K562 (cell line): Measurements from ENCODE around the gene DUSP3. TPM values are rescaled to one million over a fixed set of nuclear protein-coding genes. Genes with fewer than 3 reads are reported as not detected.

Experiments
- ATAC-seq: fragments of 200-7000 bp; cut with Tn5 transposase; 3 replicates; pipeline ENCODE4 v1.9.1; 2020; ENCODE audit warnings: moderate library complexity
- BruUV-seq: library from RNA; stranded (reverse); fragments of 400-500 nt; replicated peaks from 2 replicates; lab custom pipeline; 2021; lab: Mats Ljungman, UMichigan
- CTCF ChIA-PET: fragments of 300-600 bp; formaldehyde crosslinking; extraction: SDS; loops from one replicate; lab custom pipeline; 2021; ENCODE audit warnings: low intra/inter-chr PET ratio; lab: Yijun Ruan, JAX
- POLR2A ChIA-PET: fragments of 300-600, 350-650 bp; sonication (Branson Sonifier 250); formaldehyde crosslinking; extraction: SDS; loops from one replicate; lab custom pipeline; 2021; ENCODE audit warnings: antibody characterized with exemption, inconsistent platforms; lab: Yijun Ruan, JAX
- DNase-seq, 4 experiments: peaks; one replicate each; pipeline versions ENCODE4 v3.0.0 to v3.0.0-alpha.2; 2011 to 2018; ENCODE audit warnings: low spot score in 3 of 4, mixed read lengths in 3 of 4; ENCODE audit errors: extremely low read depth in 1 of 4
- FAIRE-seq: peaks from 2 replicates; lab custom pipeline; 2011; peaks lifted over from hg19 to GRCh38; lab: Jason Lieb, UNC
- H2AFZ ChIP-seq: 2 replicates; pipeline ENCODE4 v1.6.0; 2011; ENCODE audit warnings: low read depth, low read length, control low read depth, inconsistent platforms
- H3K27ac ChIP-seq: fragments of 200-600 bp; 3 replicates; pipeline ENCODE4 v1.8.0; 2011; ENCODE audit warnings: low read depth, mild to moderate bottlenecking, control low read depth, inconsistent platforms, low read length, moderate library complexity, mixed read lengths; ENCODE audit errors: extremely low read depth
- H3K27me3 ChIP-seq, 2 experiments: fragments of 300-600 bp in 1 of 2; 2 replicates in 1 of 2; 3 replicates in 1 of 2; pipeline versions ENCODE4 v1.6.0 to v1.8.0; 2011; ENCODE audit warnings: inconsistent platforms in 2 of 2, low read length in 2 of 2, mild to moderate bottlenecking in 1 of 2, mixed read lengths in 1 of 2, moderate library complexity in 1 of 2; ENCODE audit not compliant: control insufficient read depth in 2 of 2, insufficient read depth in 2 of 2
- H3K36me3 ChIP-seq: fragments of 300-600 bp; 3 replicates; pipeline ENCODE4 v1.8.0; 2011; ENCODE audit warnings: mild to moderate bottlenecking, low read length, inconsistent platforms; ENCODE audit not compliant: control insufficient read depth, insufficient read depth
- H3K4me1 ChIP-seq, 2 experiments: fragments of 200-600 bp in 1 of 2; replicated peaks in 1 of 2; 2 replicates in 1 of 2; 3 replicates in 1 of 2; pipeline versions ENCODE4 v1.5.1 to v1.8.0; 2011; ENCODE audit warnings: inconsistent platforms in 2 of 2, low read length in 2 of 2, mild to moderate bottlenecking in 1 of 2, mixed read lengths in 1 of 2, moderate library complexity in 1 of 2; ENCODE audit not compliant: control insufficient read depth in 2 of 2, insufficient read depth in 2 of 2
- H3K4me2 ChIP-seq: 2 replicates; pipeline ENCODE4 v1.6.1; 2011; ENCODE audit warnings: low read length, control low read depth, inconsistent platforms, mixed read lengths; ENCODE audit not compliant: insufficient read depth
- H3K4me3 ChIP-seq: fragments of 200-600 bp; sonication (generic), shearing (Covaris generic); 2 replicates; pipeline ENCODE4 v1.5.1; 2016; ENCODE audit warnings: control low read depth, inconsistent platforms
- H3K79me2 ChIP-seq: fragments of 200-600 bp; 3 replicates; pipeline ENCODE4 v1.8.0; 2011; ENCODE audit warnings: low read length, inconsistent platforms; ENCODE audit not compliant: control insufficient read depth, insufficient read depth
- H3K9ac ChIP-seq, 2 experiments: 2 replicates each; pipeline versions ENCODE4 v1.6.0 to v1.6.1; 2011; ENCODE audit warnings: low read depth in 2 of 2, low read length in 2 of 2, control low read depth in 1 of 2, inconsistent platforms in 1 of 2, mild to moderate bottlenecking in 1 of 2, mixed read lengths in 1 of 2; ENCODE audit not compliant: insufficient read depth in 1 of 2
- H3K9me1 ChIP-seq: one replicate; pipeline ENCODE4 v1.6.0; 2011; ENCODE audit warnings: inconsistent platforms, mild to moderate bottlenecking, low read length, moderate library complexity; ENCODE audit not compliant: control insufficient read depth, insufficient read depth
- H3K9me3 ChIP-seq: replicated peaks from 2 replicates; pipeline ENCODE4 v1.5.1; 2011; ENCODE audit warnings: low read depth, low read length, inconsistent platforms; ENCODE audit not compliant: control insufficient read depth, insufficient read depth
- H4K20me1 ChIP-seq: replicated peaks from 2 replicates; pipeline ENCODE4 v1.6.1; 2011; ENCODE audit warnings: low read length, inconsistent platforms, mixed read lengths; ENCODE audit not compliant: control insufficient read depth, insufficient read depth
- CBFA2T3 ChIP-seq: fragments of 450-650 bp; IDR thresholded peaks from 2 replicates; pipeline ENCODE4 v1.6.1; 2017
- GABPB2 ChIP-seq: fragments of 250-450 bp; sonication (Bioruptor Pico); conservative IDR thresholded peaks from 2 replicates; pipeline ENCODE4 v1.5.1; 2021; ENCODE audit warnings: mild to moderate bottlenecking
- MIER1 ChIP-seq: fragments of 450-650 bp; IDR thresholded peaks from 2 replicates; pipeline ENCODE4 v1.6.1; 2016; ENCODE audit warnings: antibody characterized with exemption, mild to moderate bottlenecking, low read depth
- MNT ChIP-seq, 2 experiments: fragments of 450-650 bp; conservative IDR thresholded peaks; 2 replicates each; pipeline ENCODE4 v1.6.1; 2017; ENCODE audit warnings: mild to moderate bottlenecking in 2 of 2, moderate library complexity in 2 of 2
- NBN ChIP-seq: fragments of 450-650 bp; IDR thresholded peaks from 2 replicates; pipeline ENCODE4 v1.6.1; 2016; ENCODE audit warnings: low read depth, mild to moderate bottlenecking
- TCF3 ChIP-seq: sonication (generic); formaldehyde crosslinking; IDR thresholded peaks from 2 replicates; pipeline ENCODE4 v1.4.0; 2020; ENCODE audit warnings: mild to moderate bottlenecking, missing genetic modification reagents
- TFAP4 ChIP-seq: sonication (generic); formaldehyde crosslinking; IDR thresholded peaks from 2 replicates; pipeline ENCODE4 v1.8.0; 2022; ENCODE audit warnings: missing genetic modification reagents, mild to moderate bottlenecking, moderate library complexity, borderline replicate concordance
- ZBTB40 ChIP-seq, 2 experiments: fragments of 450-650 bp in 1 of 2; sonication (generic) in 1 of 2; formaldehyde crosslinking in 1 of 2; IDR thresholded peaks; 2 replicates each; pipeline versions ENCODE4 v1.7.1 to v1.9.0; 2016 to 2022; ENCODE audit warnings: inconsistent platforms in 1 of 2, mild to moderate bottlenecking in 1 of 2, missing genetic modification reagents in 1 of 2
- WGBS: fragments of 100-300 bp; shearing (Covaris generic); methylation state at CpG from one replicate; pipeline ENCODE4 v1.1.6; 2016; ENCODE audit warnings: low coverage, mixed read lengths; ENCODE audit not compliant: insufficient coverage; ENCODE audit errors: missing lambda C conversion rate; 5-methylcytosine and 5-hydroxymethylcytosine counted together
- in situ Hi-C: fragments of 300-500 bp; cut with MboI; formaldehyde crosslinking; loops from 4 replicates; pipeline ENCODE4 v1.15.0; 2018; ENCODE audit warnings: inconsistent platforms, mixed read lengths
- intact Hi-C: fragments of 100-400 bp; cut with micrococcal nuclease; formaldehyde crosslinking; loops from 2 replicates; pipeline ENCODE4 v1.14.2; 2022
- polyA plus RNA-seq, 8 experiments: library from polyadenylated mRNA; depleted of rRNA in 4 of 8; stranded (reverse) in 5 of 8; unstranded in 3 of 8; fragments of >200 nt; fragmentation: Nextera tagmentation in 2 of 8; fragmentation: Illumina TruSeq in 1 of 8; extraction: Ambion mirVana in 2 of 8; extraction: Trizol in 1 of 8; gene quantifications; 2 replicates each; pipeline versions ENCODE4 v1.2.1 to v1.2.3, GENCODE V29; 2011 to 2014; ENCODE audit warnings: inconsistent platforms in 1 of 8, missing spikeins in 1 of 8
- total RNA-seq, 7 experiments: library from RNA; depleted of rRNA in 6 of 7; stranded (reverse); fragments of >200 nt in 6 of 7; fragmentation: Illumina TruSeq in 2 of 7; extraction: Trizol in 2 of 7; gene quantifications; 2 replicates each; pipeline versions ENCODE4 v1.2.1 to v1.2.3, GENCODE V29; 2011 to 2021; ENCODE audit warnings: low replicate concordance in 1 of 7

The DUSP3 gene
- total and polyA plus RNA-seq, 9 of the 15 experiments (the other 6 are each of a cell fraction or from before 2014, with no cell fraction given) = 4.1 to 19.8 (median 12.3) TPM

GRCh38 chr17:43758497-43759174 lies 20.1 kb downstream of the DUSP3 start, which contains the start of gene SOST:
Gene SOST (minus strand): TSS chr17:43758791. CDS start chr17:43758741, 50 bp downstream.
- POLR2A ChIA-PET = interaction anchor here (0.6 to 1.6 kb wide), 3 partner anchors 66 to 251 kb away, joined by 3 to 5 read pairs (median 4); no protein-coding TSS in a partner anchor
- ATAC-seq (peak; percentile 39; the same call in 2 of the 3 replicates), FAIRE-seq (no peak), DNase-seq (peak; percentile 34 to 39 (median 37))
- H3K9me3 ChIP-seq = no peaks in the 10 kb centered on the region
- no TSS peak for BruUV-seq
- intact Hi-C loops = no loop called here
- no peak within 1 kb of the TSS for H3K27ac ChIP-seq
- peaks cover 3% of the 10 kb centered on the region; the same call in 1 of the 2 replicates for H4K20me1 ChIP-seq
- H3K79me2 ChIP-seq = no peaks in the 10 kb centered on the region
- H3K9me1 ChIP-seq = no peaks in the 10 kb centered on the region
- CTCF ChIA-PET = interaction anchor here (1.4 to 11.2 kb wide), 2 partner anchors 65 to 365 kb away, joined by 3 to 310 read pairs; no protein-coding TSS in a partner anchor
- H3K9ac ChIP-seq = peak within 1 kb of the TSS in 1 of 2 experiments; percentile 74; a peak in 1 of 4 replicates
- no peak within 1 kb of the TSS for H3K4me3 ChIP-seq
- H3K4me2 ChIP-seq = no peak within 1 kb of the TSS
- H3K36me3 ChIP-seq = no peaks in the 10 kb centered on the region
- H3K27me3 ChIP-seq = peaks cover 24 to 66% of the 10 kb centered on the region in 2 experiments
- H2AFZ ChIP-seq = no peak within 1 kb of the TSS
- H3K4me1 ChIP-seq = peaks cover 0 to 12% of the 10 kb centered on the region in 2 experiments; a peak in 2 of 5 replicates
- in situ Hi-C loops = no loop called here
- WGBS = 2% methylated on average over 22 of the region's 24 CpGs
- TF ChIP-seq CBFA2T3 (peak; percentile 34; the same call in 1 of the 2 replicates), MNT (conservative IDR thresholded peaks at IDR 0.05) (peak in 1 of 2 experiments; percentile 42; a peak in 1 of 4 replicates), ZBTB40 (IDR thresholded peaks at IDR 0.05) (no peak), ZBTB40 (CRISPR knock-in tag; IDR thresholded peaks at IDR 0.05) (no peak), GABPB2 (CRISPR knock-in tag) (no peak), MIER1 (no peak), TFAP4 (CRISPR knock-in tag) (peak; percentile 21; the same call in 1 of the 2 replicates), NBN (no peak), TCF3 (CRISPR knock-in tag) (peak; percentile 42)
